KMS-11 (cell line): ENCODE data around the gene SERPINA4.

Source experiments
- H2AFZ ChIP-seq: fragments of 200-600 bp; sonication (generic); 2 replicates; pipeline ENCODE4 v1.6.1; 2016; ENCODE audit warnings: antibody characterized with exemption, mixed run types, low read depth
- H3K27ac ChIP-seq: fragments of 200-600 bp; sonication (generic); 2 replicates; pipeline ENCODE4 v1.6.1; 2016; ENCODE audit warnings: mild to moderate bottlenecking, mixed run types
- H3K27me3 ChIP-seq: fragments of 200-600 bp; sonication (generic); 2 replicates; pipeline ENCODE4 v1.6.1; 2017; ENCODE audit warnings: mild to moderate bottlenecking, low read depth, mixed run types, moderate library complexity; ENCODE audit not compliant: insufficient read depth
- H3K36me3 ChIP-seq: fragments of 200-600 bp; sonication (generic); 2 replicates; pipeline ENCODE4 v1.6.1; 2017; ENCODE audit warnings: mild to moderate bottlenecking, mixed run types; ENCODE audit not compliant: insufficient read depth
- H3K4me1 ChIP-seq: fragments of 200-600 bp; sonication (generic); 2 replicates; pipeline ENCODE4 v1.6.1; 2016; ENCODE audit warnings: mild to moderate bottlenecking, low read depth, mixed run types; ENCODE audit not compliant: poor library complexity, severe bottlenecking
- H3K4me2 ChIP-seq: fragments of 200-600 bp; sonication (generic); 2 replicates; pipeline ENCODE4 v1.7.0; 2016; ENCODE audit warnings: mild to moderate bottlenecking, mixed run types
- H3K4me3 ChIP-seq: fragments of 200-600 bp; sonication (generic); IDR thresholded peaks from 2 replicates; pipeline ENCODE4 v1.6.1; 2017; ENCODE audit warnings: low read depth, low read length, mixed read lengths; ENCODE audit not compliant: insufficient read depth
- H3K79me2 ChIP-seq: fragments of 200-600 bp; sonication (generic); 2 replicates; pipeline ENCODE4 v1.6.1; 2016; ENCODE audit warnings: low read depth, mixed run types; ENCODE audit not compliant: insufficient read depth
- H3K9ac ChIP-seq: fragments of 200-600 bp; sonication (generic); 2 replicates; pipeline ENCODE4 v1.6.1; 2016; ENCODE audit warnings: mild to moderate bottlenecking, mixed run types
- H4K20me1 ChIP-seq: fragments of 200-600 bp; sonication (generic); 2 replicates; pipeline ENCODE4 v1.6.1; 2016; ENCODE audit warnings: mild to moderate bottlenecking, mixed run types; ENCODE audit not compliant: insufficient read depth
- CTCF ChIP-seq: fragments of 200-600 bp; sonication (generic); conservative IDR thresholded peaks from 2 replicates; pipeline ENCODE4 v1.6.1; 2017; ENCODE audit warnings: low read depth, mild to moderate bottlenecking, antibody characterized with exemption, low read length, moderate library complexity, mixed read lengths

Gene SERPINA4

DNA sequence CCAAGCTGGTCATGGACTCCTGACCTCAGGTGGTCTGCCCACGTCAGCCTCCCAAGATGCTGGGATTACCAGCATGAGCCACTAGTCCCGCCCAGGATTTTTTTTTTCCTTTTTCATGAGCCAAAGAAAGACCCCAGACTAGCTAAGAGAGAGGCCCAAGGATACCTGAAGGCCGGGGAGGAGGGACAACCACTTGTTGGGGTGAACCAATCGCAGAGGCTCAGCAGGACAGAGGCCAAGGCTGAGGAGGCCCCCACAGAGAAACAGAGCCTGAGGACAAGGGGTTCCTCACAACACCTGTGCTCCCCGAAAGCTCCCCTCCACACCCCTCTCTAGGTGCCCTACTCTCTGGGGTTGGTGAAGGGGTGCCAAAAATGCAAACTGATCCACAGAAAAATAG lies 49.9 kb downstream of the SERPINA4 start:
- no peaks in the 10 kb centered on the region for H3K27me3 ChIP-seq
- H3K79me2 ChIP-seq: no peaks in the 10 kb centered on the region
- H3K4me2 ChIP-seq: no peak overlapping the region
- H4K20me1 ChIP-seq: no peaks in the 10 kb centered on the region
- H3K27ac ChIP-seq: no peak overlapping the region
- H3K9ac ChIP-seq: no peak overlapping the region
- H3K36me3 ChIP-seq: no peaks in the 10 kb centered on the region
- H3K4me3 ChIP-seq: no peak overlapping the region
- no peak for TF ChIP-seq CTCF
- no peak overlapping the region for H2AFZ ChIP-seq
- no peaks in the 10 kb centered on the region for H3K4me1 ChIP-seq

DNA sequence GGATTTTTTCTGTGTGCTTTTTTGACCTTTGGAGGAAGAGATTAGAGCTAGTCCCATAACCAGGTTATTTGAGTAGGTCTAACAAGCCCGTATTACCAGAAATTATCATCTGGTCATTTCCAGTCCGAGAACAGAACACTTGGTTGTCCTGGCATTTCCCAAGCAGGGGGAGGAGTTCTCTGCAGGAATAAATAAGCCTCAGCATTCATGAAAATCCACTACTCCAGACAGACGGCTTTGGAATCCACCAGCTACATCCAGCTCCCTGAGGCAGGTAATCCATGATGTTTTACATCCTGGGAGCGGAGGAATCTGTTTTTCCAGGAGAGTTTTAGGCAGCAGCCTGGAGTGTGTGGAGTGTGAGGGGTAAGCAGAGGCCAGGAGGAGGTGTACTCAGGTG lies 50.9 kb downstream of the SERPINA4 start, which contains the start of gene SERPINA3:
TSS of gene SERPINA3 (plus strand) at position 218 of the 400 bp plus-strand sequence. CDS start 2,051 bp downstream, outside the sequence.
- Histone ChIP-seq H3K79me2 (no peaks in the 10 kb centered on the region), H3K4me1 (no peaks in the 10 kb centered on the region), H4K20me1 (no peaks in the 10 kb centered on the region), H3K4me3 (no peak within 1 kb of the TSS), H3K27me3 (no peaks in the 10 kb centered on the region), H3K4me2 (no peak within 1 kb of the TSS), H3K27ac (no peak within 1 kb of the TSS), H3K9ac (no peak within 1 kb of the TSS), H2AFZ (no peak within 1 kb of the TSS), H3K36me3 (no peaks in the 10 kb centered on the region)
- TF ChIP-seq CTCF: no peak

DNA sequence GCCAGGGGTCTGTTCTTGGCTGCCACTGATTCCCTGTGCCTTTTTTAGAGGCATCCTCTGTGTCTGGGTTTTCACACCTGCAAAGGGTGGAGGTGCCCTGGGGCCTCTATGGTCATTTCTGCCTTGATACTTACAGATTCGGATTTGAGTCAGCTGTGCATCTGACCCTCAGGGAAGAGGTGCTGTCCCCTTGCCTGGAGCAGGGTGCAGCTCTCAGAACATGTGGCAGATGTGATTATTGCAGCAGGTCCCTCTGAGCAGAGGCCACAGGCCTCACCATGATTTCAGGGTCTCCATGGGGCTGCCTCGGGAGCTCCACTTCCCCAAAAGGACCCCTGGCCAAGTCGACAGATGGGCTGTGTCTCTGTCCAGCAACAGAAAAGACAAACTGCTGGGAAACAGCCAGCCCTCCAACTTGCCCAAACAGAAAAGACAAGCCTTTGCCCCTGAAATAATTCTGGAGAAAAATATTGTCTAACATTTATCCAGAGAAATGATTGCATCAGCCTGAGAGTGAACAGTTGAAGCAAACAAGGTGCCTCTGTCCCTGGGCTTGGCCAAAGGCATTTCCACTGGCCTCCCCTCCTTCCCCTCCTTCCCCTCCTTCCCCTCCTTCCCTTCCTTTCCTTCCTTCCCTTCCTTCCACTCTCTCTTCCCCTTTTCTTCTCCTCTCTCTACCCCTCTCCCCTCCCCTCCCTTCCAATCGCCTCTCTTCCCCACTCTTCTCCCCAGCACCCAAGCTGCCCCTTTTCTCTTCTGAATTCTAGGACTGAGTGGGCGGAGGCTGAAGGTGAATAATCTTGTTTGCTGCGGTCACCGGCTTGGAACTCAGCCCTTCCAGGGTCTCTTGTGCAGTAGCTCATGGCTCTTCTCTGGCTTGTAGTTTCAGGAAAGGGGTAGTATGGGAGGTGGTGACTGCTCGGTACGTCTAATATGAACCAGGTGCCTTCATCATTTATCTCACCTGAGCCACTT lies 51.6 kb downstream of the SERPINA4 start:
- TF ChIP-seq CTCF: no peak
- Histone ChIP-seq H3K36me3 (no peaks in the 10 kb centered on the region), H3K4me1 (no peaks in the 10 kb centered on the region), H2AFZ (no peak overlapping the region), H3K9ac (no peak overlapping the region), H4K20me1 (no peaks in the 10 kb centered on the region), H3K4me3 (no peak overlapping the region), H3K79me2 (no peaks in the 10 kb centered on the region), H3K27ac (no peak overlapping the region), H3K4me2 (no peak overlapping the region), H3K27me3 (no peaks in the 10 kb centered on the region)

GRCh38 chr14:94613720-94614644 lies 52.7 kb downstream of the SERPINA4 start:
- H3K27me3 ChIP-seq: no peaks in the 10 kb centered on the region
- no peaks in the 10 kb centered on the region for H3K79me2 ChIP-seq

More at GRCh38 chr14:94613720-94614644, 52.7 kb downstream of the SERPINA4 start:
- no peak overlapping the region for H2AFZ ChIP-seq
- H3K4me1 ChIP-seq: no peaks in the 10 kb centered on the region
- no peak for TF ChIP-seq CTCF
- H4K20me1 ChIP-seq: no peaks in the 10 kb centered on the region
- H3K36me3 ChIP-seq: no peaks in the 10 kb centered on the region
- no peak overlapping the region for H3K4me2 ChIP-seq
- no peak overlapping the region for H3K4me3 ChIP-seq
- H3K27ac ChIP-seq: no peak overlapping the region
- no peak overlapping the region for H3K9ac ChIP-seq
